Cardiac fibroblast (primary cell): ENCODE results near the gene BAIAP2L1.

Experiments
- DNase-seq, 2 donors: peaks; one replicate each; pipeline versions ENCODE4 v3.0.0 to v3.0.0-alpha.2; 2010; ENCODE audit warnings: low read depth in 2 of 2
- H3K4me3 ChIP-seq, 2 donors: replicated peaks in 1 of 2; 1 replicate in 1 of 2; 2 replicates in 1 of 2; pipeline ENCODE4 v1.5.1; 2011; ENCODE audit warnings: low read depth in 2 of 2, low read length in 2 of 2, mild to moderate bottlenecking in 2 of 2, moderate library complexity in 1 of 2
- CTCF ChIP-seq: IDR thresholded peaks from one replicate; pipeline ENCODE4 v1.5.1; 2011; ENCODE audit warnings: low read depth, mild to moderate bottlenecking, low read length, inconsistent platforms

The BAIAP2L1 gene

GRCh38 chr7:98334081-98334480 is 66.8 kb downstream of the BAIAP2L1 start:
- peak in 1 of 2 donors; percentile 47 for DNase-seq
- H3K4me3 ChIP-seq = no peak overlapping the region
- TF ChIP-seq CTCF = no peak

- no peak for DNase-seq
- no peak for TF ChIP-seq CTCF
- no peak overlapping the region for H3K4me3 ChIP-seq
Measured at GRCh38 chr7:98330926-98331529, 69.9 kb downstream of the BAIAP2L1 start.

- DNase-seq = peak; percentile 54 to 78
- TF ChIP-seq CTCF = no peak
- no peak overlapping the region for H3K4me3 ChIP-seq
Measured at GRCh38 chr7:98329791-98330373, 71.0 kb downstream of the BAIAP2L1 start.

- peak; percentile 78 to 91 for DNase-seq
- no peak for TF ChIP-seq CTCF
- no peak overlapping the region for H3K4me3 ChIP-seq
Measured at GRCh38 chr7:98329100-98329790, 71.6 kb downstream of the BAIAP2L1 start.

GRCh38 chr7:98324782-98325181 is 76.1 kb downstream of the BAIAP2L1 start:
- TF ChIP-seq CTCF = no peak
- DNase-seq = no peak
- no peak overlapping the region for H3K4me3 ChIP-seq

- DNase-seq = peak; percentile 32 to 35
- TF ChIP-seq CTCF = no peak
- peak overlapping the region in 1 of 2 donors; percentile 7 for H3K4me3 ChIP-seq
Measured at GRCh38 chr7:98323597-98324322, 77.1 kb downstream of the BAIAP2L1 start.
